HCT116 (cell line): ENCODE measurements around the gene MED27. TPM values are rescaled to one million over a fixed set of nuclear protein-coding genes. Genes with fewer than 3 reads are reported as not detected.

Experiments
- ATAC-seq: fragments of 200-7000 bp; cut with Tn5 transposase; 2 replicates; pipeline ENCODE4 v1.9.1; 2020; ENCODE audit warnings: mild to moderate bottlenecking, moderate library complexity
- BruUV-seq: library from RNA; stranded (reverse); fragments of 400-500 nt; replicated peaks from 2 replicates; lab custom pipeline; 2021; lab: Mats Ljungman, UMichigan
- CTCF ChIA-PET: fragments of 300-600 bp; sonication (Branson Sonifier 250); formaldehyde crosslinking; loops from one replicate; lab custom pipeline; 2021; ENCODE audit warnings: antibody characterized with exemption; lab: Charles Lee
- POLR2A ChIA-PET: fragments of 300-600, 350-600 bp; sonication (Branson Sonifier 250); formaldehyde crosslinking; loops from one replicate; lab custom pipeline; 2021; ENCODE audit warnings: antibody characterized with exemption; lab: Charles Lee
- RAD21 ChIA-PET, 2 experiments: fragments of 300-600 bp; sonication (Branson Sonifier 250); formaldehyde crosslinking; loops; one replicate each; lab custom pipeline; 2023; ENCODE audit warnings: low total read pairs in 2 of 2; ENCODE audit not compliant: uncharacterized antibody in 2 of 2, unreplicated experiment in 2 of 2, low non-redundant PET in 1 of 2; lab: Charles Lee
- DNase-seq: peaks from one replicate; pipeline ENCODE4 v3.0.0-alpha.2; 2010; ENCODE audit warnings: low read depth, low spot score
- H2AFZ ChIP-seq: fragments of 200-600 bp; shearing (Covaris generic), sonication (generic); 2 replicates; pipeline ENCODE4 v1.6.1; 2017; ENCODE audit warnings: low read depth, mixed run types, mixed read lengths, antibody characterized with exemption, low read length; ENCODE audit not compliant: poor library complexity, severe bottlenecking
- H3K27ac ChIP-seq: 2 replicates; pipeline ENCODE4 v1.5.1; 2012; ENCODE audit warnings: low read depth, low read length
- H3K27me3 ChIP-seq: fragments of 200-600 bp; sonication (generic); 2 replicates; pipeline ENCODE4 v1.6.1; 2016; ENCODE audit warnings: mixed run types, low read length, mixed read lengths; ENCODE audit not compliant: insufficient read depth
- H3K36me3 ChIP-seq, 2 experiments: fragments of 200-500 bp in 1 of 2; fragments of 200-600 bp in 1 of 2; sonication (Bioruptor generic) in 1 of 2; sonication (generic) in 1 of 2; 2 replicates each; pipeline versions ENCODE4 v1.5.1 to v1.6.1; 2014 to 2016; ENCODE audit warnings: low read length in 2 of 2, inconsistent platforms in 1 of 2, mixed read lengths in 1 of 2, mixed run types in 1 of 2; ENCODE audit not compliant: insufficient read depth in 2 of 2, control insufficient read depth in 1 of 2
- H3K4me1 ChIP-seq, 2 experiments: fragments of 200-600 bp in 1 of 2; sonication (generic) in 1 of 2; 2 replicates each; pipeline versions ENCODE4 v1.5.1 to v1.6.1; 2012 to 2017; ENCODE audit warnings: low read length in 2 of 2, inconsistent platforms in 1 of 2, mild to moderate bottlenecking in 1 of 2, mixed read lengths in 1 of 2, mixed run types in 1 of 2, moderate library complexity in 1 of 2; ENCODE audit not compliant: insufficient read depth in 2 of 2, control insufficient read depth in 1 of 2
- H3K4me2 ChIP-seq: fragments of 200-600 bp; sonication (generic); 2 replicates; pipeline ENCODE4 v1.6.1; 2017; ENCODE audit warnings: mixed run types, low read length, mixed read lengths
- H3K4me3 ChIP-seq, 2 experiments: fragments of 200-600 bp in 1 of 2; sonication (generic) in 1 of 2; replicated peaks in 1 of 2; 2 replicates each; pipeline ENCODE4 v1.5.1; 2011 to 2016; ENCODE audit warnings: low read length in 2 of 2, control low read depth in 1 of 2, low read depth in 1 of 2, mild to moderate bottlenecking in 1 of 2, mixed read lengths in 1 of 2, mixed run types in 1 of 2
- H3K79me2 ChIP-seq: fragments of 200-600 bp; sonication (generic); 2 replicates; pipeline ENCODE4 v1.6.1; 2017; ENCODE audit warnings: mild to moderate bottlenecking, mixed run types, low read length, moderate library complexity, mixed read lengths; ENCODE audit not compliant: insufficient read depth
- H3K9ac ChIP-seq: fragments of 200-600 bp; sonication (generic); 2 replicates; pipeline ENCODE4 v1.6.1; 2016; ENCODE audit warnings: low read length, mixed read lengths
- H3K9me2 ChIP-seq: fragments of 200-600 bp; sonication (generic), shearing (Covaris generic); 2 replicates; pipeline ENCODE4 v1.6.1; 2017; ENCODE audit warnings: mixed run types, mild to moderate bottlenecking, moderate library complexity; ENCODE audit not compliant: insufficient read depth
- H3K9me3 ChIP-seq, 2 experiments: fragments of 200-500 bp in 1 of 2; fragments of 200-600 bp in 1 of 2; sonication (Bioruptor generic) in 1 of 2; sonication (generic) in 1 of 2; 2 replicates each; pipeline ENCODE4 v1.6.1; 2014 to 2017; ENCODE audit warnings: low read length in 2 of 2, mixed read lengths in 2 of 2, inconsistent platforms in 1 of 2, low read depth in 1 of 2, mild to moderate bottlenecking in 1 of 2, mixed run types in 1 of 2, moderate library complexity in 1 of 2; ENCODE audit not compliant: control insufficient read depth in 1 of 2, insufficient read depth in 1 of 2
- H4K20me1 ChIP-seq: fragments of 200-600 bp; sonication (generic), shearing (Covaris generic); 2 replicates; pipeline ENCODE4 v1.6.1; 2017; ENCODE audit warnings: mixed run types, mild to moderate bottlenecking, moderate library complexity; ENCODE audit not compliant: insufficient read depth
- ATF3 ChIP-seq: IDR thresholded peaks from 2 replicates; pipeline ENCODE4 v1.6.1; 2012
- CBX3 ChIP-seq: IDR thresholded peaks from 2 replicates; pipeline ENCODE4 v1.6.1; 2012; ENCODE audit warnings: low read depth
- CEBPB ChIP-seq: IDR thresholded peaks from 2 replicates; pipeline ENCODE4 v1.6.1; 2012; ENCODE audit warnings: low read depth
- JUND ChIP-seq: IDR thresholded peaks from 2 replicates; pipeline ENCODE4 v1.6.1; 2012
- POLR2A ChIP-seq: IDR thresholded peaks from 2 replicates; pipeline ENCODE4 v1.7.0; 2011; ENCODE audit warnings: borderline replicate concordance; ENCODE audit not compliant: insufficient read depth, insufficient read length; ENCODE audit errors: extremely low read depth
- RAD21 ChIP-seq: IDR thresholded peaks from 2 replicates; pipeline ENCODE4 v1.6.1; 2012; ENCODE audit warnings: low read depth, mild to moderate bottlenecking
- SIN3A ChIP-seq: IDR thresholded peaks from 2 replicates; pipeline ENCODE4 v1.6.1; 2012; ENCODE audit warnings: low read depth
- SRF ChIP-seq: IDR thresholded peaks from 2 replicates; pipeline ENCODE4 v1.6.1; 2012; ENCODE audit warnings: low read depth
- ZBTB33 ChIP-seq: IDR thresholded peaks from 2 replicates; pipeline ENCODE4 v1.6.1; 2011; ENCODE audit warnings: mild to moderate bottlenecking, low read length, moderate library complexity; ENCODE audit not compliant: insufficient replicate concordance; ENCODE audit errors: extremely low read depth
- ZFX ChIP-seq: fragments of 450-650 bp; IDR thresholded peaks from 2 replicates; pipeline ENCODE4 v1.6.1; 2017
- ZNF274 ChIP-seq: fragments of 200-500 bp; sonication (Bioruptor generic); IDR thresholded peaks from 2 replicates; pipeline ENCODE4 v1.6.1; 2014; ENCODE audit warnings: mild to moderate bottlenecking, low read depth, low read length, inconsistent platforms
- intact Hi-C: fragments of 100-400 bp; cut with micrococcal nuclease; formaldehyde crosslinking; loops from 2 replicates; pipeline ENCODE4 v1.10.0; 2022
- total RNA-seq: library from RNA; stranded (reverse); gene quantifications from one replicate; pipeline ENCODE4 v1.2.1, GENCODE V29; 2021; ENCODE audit not compliant: unreplicated experiment
- TF ChIP-seq, protein P1 (sequence below): IDR thresholded peaks from 2 replicates; pipeline ENCODE4 v1.6.1; 2012
- TF ChIP-seq, protein P2 (sequence below): IDR thresholded peaks from 2 replicates; pipeline ENCODE4 v1.6.1; 2012; ENCODE audit warnings: low read depth

MED27 gene
- total RNA-seq, 1 experiment from 2014 or later, result 26.9 TPM

DNA sequence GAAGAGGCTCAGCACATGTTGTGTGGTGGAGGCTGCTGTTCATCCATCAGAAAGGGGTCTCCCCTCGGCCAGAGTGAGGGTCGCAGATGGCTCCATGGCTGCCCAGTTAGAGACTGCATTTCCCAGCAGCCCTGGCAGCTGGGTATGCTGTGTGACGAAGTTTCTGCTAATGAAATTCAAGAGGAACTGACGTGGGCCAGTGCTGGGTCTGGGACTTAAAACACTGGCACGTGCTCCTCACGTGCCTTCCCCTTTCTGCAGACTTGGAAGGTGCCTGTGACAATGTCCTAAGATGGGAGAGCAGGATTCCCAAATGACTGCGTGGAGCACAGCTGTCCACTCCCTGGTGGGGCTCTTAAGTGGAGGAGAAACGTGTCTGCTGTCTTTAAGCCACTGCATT lies 225.3 kb downstream of the MED27 start:
- Histone ChIP-seq H3K79me2 (no peaks in the 10 kb centered on the region), H2AFZ (no peak overlapping the region), H3K4me2 (no peak overlapping the region), H3K27ac (no peak overlapping the region), H3K9me2 (no peaks in the 10 kb centered on the region), H3K4me1 (no peaks in the 10 kb centered on the region), H3K4me3 (no peak overlapping the region), H3K9me3 (no peaks in the 10 kb centered on the region), H4K20me1 (no peaks in the 10 kb centered on the region), H3K27me3 (no peaks in the 10 kb centered on the region), H3K36me3 (no peaks in the 10 kb centered on the region), H3K9ac (no peak overlapping the region)
- no TSS peak for BruUV-seq
- no peak for TF ChIP-seq CEBPB
- no peak for TF ChIP-seq POLR2A
- TF ChIP-seq SRF, result no peak
- TF ChIP-seq, protein P1, sequence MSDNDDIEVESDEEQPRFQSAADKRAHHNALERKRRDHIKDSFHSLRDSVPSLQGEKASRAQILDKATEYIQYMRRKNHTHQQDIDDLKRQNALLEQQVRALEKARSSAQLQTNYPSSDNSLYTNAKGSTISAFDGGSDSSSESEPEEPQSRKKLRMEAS, result no peak
- TF ChIP-seq ZFX, result no peak
- no peak for TF ChIP-seq ZNF274
- TF ChIP-seq SIN3A, result no peak
- TF ChIP-seq, protein P2, sequence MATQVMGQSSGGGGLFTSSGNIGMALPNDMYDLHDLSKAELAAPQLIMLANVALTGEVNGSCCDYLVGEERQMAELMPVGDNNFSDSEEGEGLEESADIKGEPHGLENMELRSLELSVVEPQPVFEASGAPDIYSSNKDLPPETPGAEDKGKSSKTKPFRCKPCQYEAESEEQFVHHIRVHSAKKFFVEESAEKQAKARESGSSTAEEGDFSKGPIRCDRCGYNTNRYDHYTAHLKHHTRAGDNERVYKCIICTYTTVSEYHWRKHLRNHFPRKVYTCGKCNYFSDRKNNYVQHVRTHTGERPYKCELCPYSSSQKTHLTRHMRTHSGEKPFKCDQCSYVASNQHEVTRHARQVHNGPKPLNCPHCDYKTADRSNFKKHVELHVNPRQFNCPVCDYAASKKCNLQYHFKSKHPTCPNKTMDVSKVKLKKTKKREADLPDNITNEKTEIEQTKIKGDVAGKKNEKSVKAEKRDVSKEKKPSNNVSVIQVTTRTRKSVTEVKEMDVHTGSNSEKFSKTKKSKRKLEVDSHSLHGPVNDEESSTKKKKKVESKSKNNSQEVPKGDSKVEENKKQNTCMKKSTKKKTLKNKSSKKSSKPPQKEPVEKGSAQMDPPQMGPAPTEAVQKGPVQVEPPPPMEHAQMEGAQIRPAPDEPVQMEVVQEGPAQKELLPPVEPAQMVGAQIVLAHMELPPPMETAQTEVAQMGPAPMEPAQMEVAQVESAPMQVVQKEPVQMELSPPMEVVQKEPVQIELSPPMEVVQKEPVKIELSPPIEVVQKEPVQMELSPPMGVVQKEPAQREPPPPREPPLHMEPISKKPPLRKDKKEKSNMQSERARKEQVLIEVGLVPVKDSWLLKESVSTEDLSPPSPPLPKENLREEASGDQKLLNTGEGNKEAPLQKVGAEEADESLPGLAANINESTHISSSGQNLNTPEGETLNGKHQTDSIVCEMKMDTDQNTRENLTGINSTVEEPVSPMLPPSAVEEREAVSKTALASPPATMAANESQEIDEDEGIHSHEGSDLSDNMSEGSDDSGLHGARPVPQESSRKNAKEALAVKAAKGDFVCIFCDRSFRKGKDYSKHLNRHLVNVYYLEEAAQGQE, result no peak
- POLR2A ChIA-PET, result no interaction called here
- DNase-seq, result no peak
- ATAC-seq, result no peak
- RAD21 ChIA-PET, result no interaction called here
- CTCF ChIA-PET, result no interaction called here
- intact Hi-C loops, result no loop called here

DNA sequence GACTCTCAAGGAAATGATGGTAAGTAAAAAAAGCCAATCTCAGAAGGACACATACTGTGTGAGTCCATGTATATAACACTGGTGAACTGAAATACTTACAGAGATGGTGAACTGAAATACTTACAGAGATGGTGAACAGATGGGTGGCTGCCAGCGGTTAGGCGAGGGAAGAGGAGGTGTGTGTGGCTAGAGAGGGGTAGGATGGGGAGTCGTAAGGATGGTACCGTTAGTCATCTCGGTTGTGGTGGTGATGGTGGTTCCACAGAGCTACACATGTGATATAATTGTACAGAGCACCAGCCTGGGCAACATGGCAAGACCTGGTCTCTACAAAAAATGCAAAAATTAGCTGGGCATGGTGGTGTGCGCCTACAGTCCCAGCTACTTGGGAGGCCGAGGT lies 226.2 kb downstream of the MED27 start:
- Histone ChIP-seq H3K9ac (no peak overlapping the region), H3K27ac (no peak overlapping the region), H3K4me3 (no peak overlapping the region), H2AFZ (no peak overlapping the region), H3K4me1 (no peaks in the 10 kb centered on the region), H3K9me2 (no peaks in the 10 kb centered on the region), H3K36me3 (no peaks in the 10 kb centered on the region), H3K9me3 (no peaks in the 10 kb centered on the region), H3K4me2 (no peak overlapping the region), H3K79me2 (no peaks in the 10 kb centered on the region), H3K27me3 (no peaks in the 10 kb centered on the region), H4K20me1 (no peaks in the 10 kb centered on the region)
- POLR2A ChIA-PET, result no interaction called here
- intact Hi-C loops, result no loop called here
- DNase-seq (no peak), ATAC-seq (no peak)
- CTCF ChIA-PET, result no interaction called here
- TF ChIP-seq ZNF274, result no peak
- no peak for TF ChIP-seq SRF
- no peak for TF ChIP-seq JUND
- no peak for TF ChIP-seq ZBTB33
- TF ChIP-seq CBX3, result no peak
- TF ChIP-seq SIN3A, result no peak
- no peak for TF ChIP-seq RAD21
- TF ChIP-seq ATF3, result no peak
- no TSS peak for BruUV-seq
- RAD21 ChIA-PET, result no interaction called here
